Mucosa of stomach (tissue), 1 donor: ENCODE results near the gene TMEM242.

Source experiments
- H3K27me3 ChIP-seq: one replicate; pipeline ENCODE4 v1.7.0; 2013; ENCODE audit warnings: mild to moderate bottlenecking, low read length; ENCODE audit not compliant: control insufficient read depth, insufficient read depth
- H3K36me3 ChIP-seq: one replicate; pipeline ENCODE4 v1.7.0; 2013; ENCODE audit warnings: low read length; ENCODE audit not compliant: control insufficient read depth, insufficient read depth
- H3K4me1 ChIP-seq: one replicate; pipeline ENCODE4 v1.7.0; 2013; ENCODE audit warnings: mild to moderate bottlenecking, low read length; ENCODE audit not compliant: control insufficient read depth, insufficient read depth
- H3K4me3 ChIP-seq: one replicate; pipeline ENCODE4 v1.7.0; 2013; ENCODE audit warnings: low read length
- H3K9ac ChIP-seq: one replicate; pipeline ENCODE4 v1.7.0; 2013; ENCODE audit warnings: mild to moderate bottlenecking, low read length, moderate library complexity
- H3K9me3 ChIP-seq: one replicate; pipeline ENCODE4 v1.7.0; 2013; ENCODE audit warnings: mild to moderate bottlenecking, low read length, moderate library complexity; ENCODE audit not compliant: control insufficient read depth
- donor health status: Pancreatic carcinoma.

TMEM242 gene

DNA sequence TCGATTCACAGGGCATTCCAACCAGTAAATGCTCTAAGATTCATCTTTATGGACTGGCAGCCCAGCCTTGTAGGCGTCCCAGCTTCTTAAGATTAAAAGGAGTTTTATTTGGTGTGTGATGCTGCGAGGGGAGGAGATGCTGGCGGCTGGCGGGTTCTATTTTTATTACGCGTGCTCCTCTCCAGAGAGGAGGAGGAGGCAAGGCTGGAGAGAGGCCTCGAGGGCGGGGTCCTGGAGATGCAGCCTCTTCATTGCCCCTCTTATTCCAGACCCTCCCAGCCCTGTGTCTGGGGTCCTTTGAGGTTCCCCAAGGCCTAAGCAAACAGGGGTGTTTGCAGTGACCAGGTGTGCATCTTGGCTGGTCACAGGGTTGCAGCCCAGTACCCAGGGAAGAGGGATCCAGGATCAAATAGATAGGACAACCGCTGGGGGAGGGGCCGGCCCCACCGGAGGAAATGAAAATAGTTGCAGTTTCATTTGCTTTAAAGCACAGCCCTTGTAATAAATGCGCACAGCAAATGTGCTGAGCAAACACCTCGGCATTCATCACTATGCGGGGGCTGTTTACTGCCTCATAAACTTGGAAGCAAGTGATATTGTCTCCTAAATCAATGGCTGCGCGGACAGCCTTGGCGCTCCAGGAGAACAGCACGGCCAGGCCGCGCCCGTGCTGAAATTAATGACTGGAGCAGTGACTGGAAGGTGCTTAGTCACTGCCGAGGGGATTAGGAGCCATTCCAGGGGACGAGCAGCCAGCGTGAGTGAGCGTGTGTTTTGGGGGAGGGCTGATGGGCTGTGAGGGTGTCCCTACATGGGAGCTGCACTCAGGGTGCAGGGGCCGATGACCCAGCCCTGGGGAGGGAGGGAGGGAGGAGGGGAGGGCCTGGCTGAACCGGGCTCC lies 83.0 kb downstream of the TMEM242 start:
- Histone ChIP-seq H3K9me3 (no peaks in the 10 kb centered on the region), H3K4me3 (no peak overlapping the region), H3K4me1 (peaks cover 23% of the 10 kb centered on the region), H3K36me3 (no peaks in the 10 kb centered on the region), H3K9ac (peak overlapping the region; percentile 44), H3K27me3 (peaks cover 23% of the 10 kb centered on the region)

DNA sequence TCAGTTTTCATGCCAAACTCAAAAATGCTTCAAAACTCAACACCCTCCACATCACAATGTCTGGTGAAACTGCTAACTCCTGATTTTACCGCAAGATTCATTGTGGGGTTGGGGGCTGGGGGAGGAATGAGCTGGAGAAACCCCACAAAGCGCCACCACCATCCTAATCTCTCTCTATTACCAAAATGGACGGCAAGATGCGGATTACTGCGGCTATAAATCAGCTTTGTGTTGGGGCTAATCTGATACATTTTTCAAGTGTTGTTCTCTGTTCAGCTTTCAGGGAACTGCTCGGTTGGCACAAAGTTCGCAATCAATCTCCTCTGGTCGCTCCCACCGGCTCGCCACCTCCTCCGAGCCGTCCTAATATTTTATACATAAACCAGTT lies 83.7 kb downstream of the TMEM242 start:
- H3K36me3 ChIP-seq, result no peaks in the 10 kb centered on the region
- no peak overlapping the region for H3K9ac ChIP-seq
- H3K27me3 ChIP-seq, result peaks cover 29% of the 10 kb centered on the region
- H3K9me3 ChIP-seq, result no peaks in the 10 kb centered on the region
- peaks cover 24% of the 10 kb centered on the region for H3K4me1 ChIP-seq
- H3K4me3 ChIP-seq, result no peak overlapping the region
